ENCODE measurements around the gene PIP5K1A. TPM values are rescaled to one million over a fixed set of nuclear protein-coding genes. Genes with fewer than 3 reads are reported as not detected.

PIP5K1A gene
- total RNA-seq, 1 donor from 2014 or later = 47.9 TPM

GRCh38 chr1:151210830-151211229 lies 12.5 kb downstream of the PIP5K1A start:
- Histone ChIP-seq H3K27me3 (ENCODE audit: low read depth) (no peaks in the 10 kb centered on the region), H3K4me1 (no peaks in the 10 kb centered on the region), H3K27ac (no peak overlapping the region), H3K9me3 (no peaks in the 10 kb centered on the region), H3K36me3 (peaks cover 60% of the 10 kb centered on the region), H3K4me3 (no peak overlapping the region)
- no peak for TF ChIP-seq CTCF (IDR thresholded peaks at IDR 0.05)
- ATAC-seq (no peak), DNase-seq (no peak)
- intact Hi-C loops (cut with DNase I) = no loop called here

- Histone ChIP-seq H3K4me1 (no peaks in the 10 kb centered on the region), H3K9me3 (no peaks in the 10 kb centered on the region), H3K27me3 (ENCODE audit: low read depth) (no peaks in the 10 kb centered on the region), H3K4me3 (no peak overlapping the region), H3K27ac (no peak overlapping the region), H3K36me3 (peaks cover 48% of the 10 kb centered on the region)
- intact Hi-C loops (cut with DNase I) = no loop called here
- ATAC-seq (no peak), DNase-seq (no peak)
- no peak for TF ChIP-seq CTCF (IDR thresholded peaks at IDR 0.05)
These were observed 13.8 kb downstream of the PIP5K1A start for GRCh38 chr1:151211972-151212705.

- no peaks in the 10 kb centered on the region for H3K4me1 ChIP-seq
- no peak overlapping the region for H3K4me3 ChIP-seq
- TF ChIP-seq CTCF (IDR thresholded peaks at IDR 0.05) = no peak
- no peaks in the 10 kb centered on the region for H3K9me3 ChIP-seq
- peaks cover 34% of the 10 kb centered on the region for H3K36me3 ChIP-seq
- no peak for ATAC-seq
- intact Hi-C loops (cut with DNase I) = no loop called here
- no peaks in the 10 kb centered on the region for H3K27me3 ChIP-seq (ENCODE audit: low read depth)
- H3K27ac ChIP-seq = no peak overlapping the region
- DNase-seq = no peak
These were observed 15.2 kb downstream of the PIP5K1A start for GRCh38 chr1:151213560-151213959.

GRCh38 chr1:151221616-151222015 lies 23.3 kb downstream of the PIP5K1A start:
- Histone ChIP-seq H3K9me3 (no peaks in the 10 kb centered on the region), H3K27me3 (ENCODE audit: low read depth) (no peaks in the 10 kb centered on the region), H3K36me3 (peaks cover 41% of the 10 kb centered on the region), H3K27ac (no peak overlapping the region), H3K4me1 (peaks cover 9% of the 10 kb centered on the region), H3K4me3 (no peak overlapping the region)
- TF ChIP-seq CTCF (IDR thresholded peaks at IDR 0.05) = no peak
- intact Hi-C loops (cut with DNase I) = no loop called here
- DNase-seq (no peak), ATAC-seq (no peak)

GRCh38 chr1:151222130-151222529 lies 23.8 kb downstream of the PIP5K1A start:
- H3K27ac ChIP-seq = no peak overlapping the region
- no peaks in the 10 kb centered on the region for H3K27me3 ChIP-seq (ENCODE audit: low read depth)
- H3K36me3 ChIP-seq = peaks cover 46% of the 10 kb centered on the region
- intact Hi-C loops (cut with DNase I) = no loop called here
- H3K9me3 ChIP-seq = no peaks in the 10 kb centered on the region
- H3K4me3 ChIP-seq = no peak overlapping the region
- TF ChIP-seq CTCF (IDR thresholded peaks at IDR 0.05) = no peak
- peaks cover 9% of the 10 kb centered on the region for H3K4me1 ChIP-seq
- no peak for ATAC-seq
- no peak for DNase-seq
